GM19468 (cell line): ENCODE results near the gene ABI3BP.

Source experiments
- ATAC-seq: cut with Tn5 transposase; IDR thresholded peaks from one replicate; pipeline ENCODE4 v1.9.1; 2021; ENCODE audit warnings: mild to moderate bottlenecking, moderate library complexity, moderate number of reproducible peaks; ENCODE audit not compliant: unreplicated experiment; ENCODE audit errors: extremely low read depth

The ABI3BP gene

DNA sequence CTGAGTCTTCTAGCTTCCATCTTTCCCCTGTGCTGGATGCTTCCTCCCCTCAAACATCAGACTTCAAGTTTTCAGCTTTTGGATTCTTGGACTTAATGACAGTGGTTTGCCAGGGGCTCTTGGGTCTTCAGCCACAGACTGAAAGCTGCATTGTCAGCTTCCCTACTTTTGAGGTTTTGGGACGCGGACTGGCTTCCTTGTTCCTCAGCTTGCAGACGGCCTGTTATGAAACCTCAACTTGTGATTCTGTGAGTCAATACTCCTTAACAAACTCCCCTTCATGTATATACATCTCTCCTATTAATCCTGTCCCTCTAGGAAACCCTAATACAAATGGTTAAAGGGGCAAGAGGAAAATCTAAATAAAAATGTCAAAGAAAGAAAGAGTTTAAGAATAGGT, 100.1 kb downstream of the ABI3BP start:
- no peak for ATAC-seq

DNA sequence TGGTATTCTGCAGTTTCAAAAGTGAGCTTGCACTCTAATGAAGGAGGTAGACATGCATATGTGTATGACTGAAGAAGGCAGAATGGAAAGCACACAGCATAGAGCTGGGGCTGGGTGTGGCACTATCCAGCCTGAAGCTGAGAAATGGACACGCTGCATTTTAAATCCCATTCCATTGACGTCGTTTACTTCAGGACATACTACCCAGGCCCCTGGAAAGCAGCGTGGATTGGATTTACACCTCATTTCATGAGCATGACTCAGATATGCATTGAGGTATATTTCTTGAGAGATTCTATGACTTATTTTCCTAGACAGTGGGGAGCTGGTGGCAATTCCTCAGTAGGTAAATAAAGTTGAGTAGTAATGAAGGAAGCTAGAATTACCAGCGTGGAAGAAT, 101.4 kb downstream of the ABI3BP start:
- ATAC-seq: no peak

DNA sequence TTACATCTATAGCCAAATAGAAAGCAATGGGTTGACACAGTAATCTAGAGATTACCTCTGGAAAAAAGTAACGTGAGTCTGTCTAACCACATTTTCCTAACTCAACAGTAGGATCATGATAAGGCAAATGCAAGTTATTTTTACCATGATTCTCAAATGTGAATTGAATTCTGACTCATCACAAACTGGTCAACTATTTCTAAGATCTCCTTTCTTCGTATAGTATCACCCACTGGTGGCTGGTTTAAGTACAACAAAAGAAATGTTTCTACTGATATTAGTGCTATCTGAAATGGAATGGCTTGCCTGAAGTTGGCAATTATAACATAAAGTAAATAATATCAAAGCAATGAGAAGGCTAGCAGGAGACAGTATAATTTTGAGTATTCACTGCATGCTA, 102.2 kb downstream of the ABI3BP start:
- no peak for ATAC-seq

DNA sequence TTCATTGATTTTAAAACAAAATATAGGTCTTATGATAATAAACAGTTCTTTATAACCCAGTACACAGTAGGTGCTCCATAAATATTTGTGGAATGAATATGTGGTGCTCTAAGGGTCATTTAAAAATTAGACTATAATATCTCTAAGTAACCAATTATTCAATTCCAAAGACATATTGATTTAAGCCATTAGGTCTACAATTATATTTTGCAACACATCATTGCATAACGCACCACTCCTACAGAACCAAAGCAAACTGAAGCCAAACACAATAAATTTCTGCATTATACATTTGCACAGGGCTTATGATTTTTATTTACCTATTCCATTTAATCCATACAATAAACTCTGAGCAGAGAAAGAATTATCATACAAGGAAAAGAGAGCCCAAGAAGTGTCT, 104.3 kb downstream of the ABI3BP start:
- no peak for ATAC-seq

GRCh38 chr3:100882571-100882984, 110.6 kb downstream of the ABI3BP start:
- no peak for ATAC-seq

DNA sequence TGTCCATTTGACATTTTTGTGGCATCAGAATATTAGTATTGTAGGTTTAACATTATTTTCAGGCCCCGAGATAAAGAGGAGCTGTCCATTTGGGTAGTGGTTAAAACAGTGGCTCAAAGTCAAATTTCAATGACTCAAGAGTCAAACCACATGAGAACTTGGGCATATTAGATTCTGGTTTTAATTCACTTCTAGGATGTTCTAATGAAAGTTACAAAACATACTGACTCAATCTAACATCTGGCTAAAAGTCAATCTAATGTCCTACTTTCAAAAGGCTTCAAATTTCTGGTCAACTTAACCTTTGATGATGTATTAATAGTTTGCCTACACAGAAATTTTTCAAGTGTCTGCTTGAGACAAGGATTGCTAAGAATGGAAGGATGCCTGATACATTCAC, 112.4 kb downstream of the ABI3BP start:
- ATAC-seq: no peak

GRCh38 chr3:100880072-100880471, 113.1 kb downstream of the ABI3BP start:
- no peak for ATAC-seq

GRCh38 chr3:100879195-100879810, 113.9 kb downstream of the ABI3BP start:
- no peak for ATAC-seq

DNA sequence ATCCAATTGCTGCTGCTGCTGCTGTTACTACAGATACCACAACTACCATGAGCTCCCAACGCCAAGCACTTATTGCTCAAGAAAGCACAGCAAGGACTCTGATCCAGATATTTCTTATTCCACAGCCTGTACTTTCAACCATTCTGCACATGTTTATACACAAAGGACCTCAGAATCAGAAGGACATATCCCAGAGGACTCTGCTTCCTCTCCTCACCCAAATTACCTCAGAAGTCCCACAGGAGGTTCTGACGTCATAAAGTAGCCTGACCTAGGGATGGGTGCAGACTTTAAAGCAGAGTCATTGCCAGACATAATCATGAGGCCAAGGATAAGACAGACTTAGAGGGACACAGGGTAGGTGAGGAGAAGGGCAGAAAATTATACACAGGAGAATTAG, 115.9 kb downstream of the ABI3BP start:
- ATAC-seq: no peak

GRCh38 chr3:100875239-100875638, 118.0 kb downstream of the ABI3BP start:
- no peak for ATAC-seq

GRCh38 chr3:100873611-100874010, 119.6 kb downstream of the ABI3BP start:
- ATAC-seq: no peak

DNA sequence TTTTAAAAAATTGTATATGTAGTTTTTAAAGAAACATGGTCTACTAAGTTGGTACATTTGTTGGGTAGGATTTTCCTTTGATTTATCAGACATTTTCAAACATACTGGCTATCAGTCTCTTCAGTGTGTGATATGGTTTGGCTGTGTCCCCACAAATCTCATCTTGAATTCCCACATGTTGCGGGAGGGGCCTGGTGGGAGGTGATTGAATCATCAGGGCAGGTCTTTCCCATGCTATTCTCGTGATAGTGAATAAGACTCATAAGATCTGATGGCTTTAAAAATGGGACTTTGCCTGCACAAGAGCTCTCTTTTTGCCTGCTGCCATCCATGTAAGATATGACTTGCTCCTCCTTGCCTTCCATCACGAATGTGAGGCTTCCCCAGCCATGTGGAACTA, 121.9 kb downstream of the ABI3BP start:
- no peak for ATAC-seq

GRCh38 chr3:100869787-100870186, 123.4 kb downstream of the ABI3BP start:
- ATAC-seq: no peak

DNA sequence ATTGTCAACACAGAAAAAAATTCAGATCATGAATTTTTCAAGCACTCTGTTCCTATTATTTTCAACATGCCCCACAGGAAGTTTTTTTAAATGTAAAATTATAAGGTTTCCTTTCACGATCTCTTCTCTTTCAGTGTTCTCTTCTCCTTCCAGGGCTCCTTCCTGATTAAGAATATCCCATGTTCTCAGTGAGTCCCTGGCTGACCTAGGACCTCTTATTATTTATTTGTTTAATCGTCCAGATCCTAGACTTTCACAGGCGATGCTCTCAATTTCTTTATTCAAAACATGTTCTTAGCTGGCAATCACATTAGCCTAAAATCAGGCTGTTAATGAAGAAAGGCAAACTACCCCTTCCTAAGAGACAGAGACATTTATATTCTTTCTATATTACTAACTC, 124.3 kb downstream of the ABI3BP start:
- ATAC-seq: no peak

- ATAC-seq: no peak
Measured at GRCh38 chr3:100868096-100868495, 125.1 kb downstream of the ABI3BP start.

DNA sequence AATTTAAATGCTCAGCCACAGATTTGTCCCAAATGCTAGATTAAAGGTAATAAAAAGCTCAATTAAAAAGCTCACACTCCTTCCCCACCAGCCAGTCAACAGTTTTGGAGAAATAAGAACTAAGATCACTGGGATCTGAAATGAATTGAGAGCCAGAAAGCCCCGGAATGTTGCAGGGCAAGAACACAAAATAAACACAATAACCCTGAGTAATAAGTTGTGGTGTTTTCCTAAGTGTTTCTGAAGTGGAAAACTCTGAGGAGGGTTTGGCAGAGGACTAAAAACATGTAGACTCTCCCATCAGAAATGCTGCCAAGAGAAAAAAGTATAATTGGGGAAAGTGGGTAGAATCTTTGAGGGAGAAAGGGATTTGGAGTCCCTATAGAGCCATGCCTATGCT, 127.8 kb downstream of the ABI3BP start:
- ATAC-seq: no peak

DNA sequence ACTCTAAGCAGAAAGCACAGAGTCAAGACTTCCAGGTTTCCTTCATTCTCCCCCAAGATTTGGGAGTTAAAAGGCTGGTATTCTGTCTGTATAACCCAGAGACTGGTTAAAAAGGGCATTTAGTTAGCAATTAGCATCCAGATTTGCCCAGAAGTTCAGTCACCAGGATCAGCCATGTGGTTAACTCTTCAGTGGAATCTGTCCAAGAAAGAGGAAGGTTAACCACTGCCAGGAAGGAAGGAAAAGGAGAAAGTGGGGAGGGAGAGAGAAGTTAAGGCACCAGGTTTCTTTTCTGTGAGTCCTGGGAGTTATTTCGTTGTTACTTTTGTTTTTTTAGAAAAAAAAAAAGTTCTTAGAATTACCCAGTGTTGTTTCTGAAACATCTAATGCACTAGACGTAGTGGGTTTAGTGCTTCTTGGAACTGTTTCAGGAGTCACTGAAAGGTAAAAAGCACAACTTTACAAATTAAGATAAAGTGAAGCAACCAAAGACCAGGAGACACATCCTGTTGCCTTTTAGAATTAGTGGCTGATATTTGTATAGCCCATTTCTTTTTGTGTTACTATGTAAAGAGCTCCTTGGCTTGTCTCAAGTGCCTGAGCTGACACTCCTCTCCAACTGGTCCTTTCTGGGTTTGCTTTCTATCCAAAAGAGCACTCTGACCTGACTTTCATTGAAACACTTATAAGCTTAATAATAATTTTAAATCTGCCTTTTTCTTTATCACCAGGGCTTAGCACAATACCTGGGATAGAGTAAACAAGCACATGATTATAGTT, 128.6 kb downstream of the ABI3BP start:
- no peak for ATAC-seq

- ATAC-seq: no peak
Measured at GRCh38 chr3:100857863-100858262, 135.4 kb downstream of the ABI3BP start.

- no peak for ATAC-seq
Measured at GRCh38 chr3:100856821-100857220, 136.4 kb downstream of the ABI3BP start.

GRCh38 chr3:100852840-100853239, 140.4 kb downstream of the ABI3BP start:
- ATAC-seq: no peak

DNA sequence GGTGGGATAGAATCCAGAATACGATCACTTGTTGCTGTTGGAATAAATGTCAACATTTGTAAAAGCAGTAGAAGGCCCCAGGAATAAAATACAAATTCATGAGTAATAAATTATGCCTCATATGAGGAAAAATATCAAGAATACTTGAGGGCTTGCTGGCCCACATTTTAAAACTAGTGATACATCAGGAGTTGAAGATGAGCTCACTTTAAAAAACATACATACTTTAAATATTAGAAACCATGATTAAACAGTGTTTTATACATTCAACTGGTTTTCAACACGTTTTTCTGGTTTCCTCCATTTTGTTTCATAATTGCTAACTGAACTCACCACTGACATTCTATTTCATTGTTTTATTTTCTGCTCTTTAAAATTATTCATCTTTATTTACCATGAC, 142.5 kb downstream of the ABI3BP start:
- no peak for ATAC-seq

GRCh38 chr3:100850156-100850555, 143.1 kb downstream of the ABI3BP start:
- ATAC-seq: no peak
